ENCODE results near the gene CCDC106.
A peak's percentile ranks its signal among the peaks of the same experiment; 100 is the strongest.

Gene CCDC106

DNA sequence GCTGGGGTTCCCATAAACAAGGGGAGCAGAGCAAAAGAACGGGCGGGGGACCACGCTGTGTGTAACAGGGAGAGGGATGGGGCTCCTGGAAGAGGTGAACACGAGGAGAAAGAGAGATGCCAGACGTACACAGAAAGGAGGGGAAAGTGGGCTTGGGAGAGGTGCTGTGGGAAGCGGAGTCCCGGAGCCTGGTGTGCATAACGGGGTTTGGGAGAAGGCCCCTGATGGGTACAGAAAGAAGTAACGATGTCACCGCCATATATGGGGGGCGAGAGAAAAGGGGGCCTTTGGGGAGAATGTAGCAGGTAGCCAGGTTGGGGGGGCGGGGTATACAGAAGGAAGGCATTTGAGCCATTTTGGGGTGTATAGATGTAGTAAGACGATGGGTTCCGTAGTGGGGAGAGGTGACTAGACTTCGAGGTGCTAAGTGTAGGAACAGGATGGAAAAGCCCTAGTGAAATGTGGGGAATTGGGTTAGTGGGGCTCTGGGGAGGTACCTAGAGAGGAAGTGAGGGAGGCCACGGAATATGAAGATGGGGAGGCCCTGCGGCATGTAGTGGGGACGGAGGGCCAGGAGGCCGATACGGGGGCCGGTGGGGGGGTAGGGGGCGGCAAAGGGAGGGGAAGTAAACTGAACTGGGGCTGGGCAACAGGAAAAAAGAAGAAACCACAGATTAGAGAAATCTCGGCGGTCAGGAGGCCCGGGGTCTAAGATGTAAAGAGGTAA is 6.4 kb upstream of the CCDC106 start (continued):
- TF ChIP-seq, protein P1, sequence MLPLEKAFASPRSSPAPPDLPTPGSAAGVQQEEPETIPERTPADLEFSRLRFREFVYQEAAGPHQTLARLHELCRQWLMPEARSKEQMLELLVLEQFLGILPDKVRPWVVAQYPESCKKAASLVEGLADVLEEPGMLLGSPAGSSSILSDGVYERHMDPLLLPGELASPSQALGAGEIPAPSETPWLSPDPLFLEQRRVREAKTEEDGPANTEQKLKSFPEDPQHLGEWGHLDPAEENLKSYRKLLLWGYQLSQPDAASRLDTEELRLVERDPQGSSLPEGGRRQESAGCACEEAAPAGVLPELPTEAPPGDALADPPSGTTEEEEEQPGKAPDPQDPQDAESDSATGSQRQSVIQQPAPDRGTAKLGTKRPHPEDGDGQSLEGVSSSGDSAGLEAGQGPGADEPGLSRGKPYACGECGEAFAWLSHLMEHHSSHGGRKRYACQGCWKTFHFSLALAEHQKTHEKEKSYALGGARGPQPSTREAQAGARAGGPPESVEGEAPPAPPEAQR (tag by site-specific recombination; IDR thresholded peaks at IDR 0.05), result no peak
- TF ChIP-seq ZNF610 (tag by site-specific recombination; IDR thresholded peaks at IDR 0.05; ENCODE audit: borderline replicate concordance) (no peak), SP3 (tag by site-specific recombination; IDR thresholded peaks at IDR 0.05) (no peak; the same call in 1 of the 2 replicates), MYNN (tag by site-specific recombination; IDR thresholded peaks at IDR 0.05; ENCODE audit: borderline replicate concordance) (no peak), ZNF747 (tag by site-specific recombination; IDR thresholded peaks at IDR 0.05) (no peak), ZNF248 (tag by site-specific recombination; IDR thresholded peaks at IDR 0.05) (no peak), GLIS2 (tag by site-specific recombination; IDR thresholded peaks at IDR 0.05) (peak; percentile 1; the same call in 1 of the 2 replicates), ZSCAN30 (tag by site-specific recombination; IDR thresholded peaks at IDR 0.05) (no peak), ZBTB48 (tag by site-specific recombination; IDR thresholded peaks at IDR 0.05) (no peak; the same call in 1 of the 2 replicates), SP2 (tag by site-specific recombination; IDR thresholded peaks at IDR 0.05) (peak; percentile 19; the same call in 1 of the 2 replicates), ZNF223 (tag by site-specific recombination; IDR thresholded peaks at IDR 0.05) (no peak), ZNF571 (tag by site-specific recombination; IDR thresholded peaks at IDR 0.05) (no peak), ZNF830 (tag by site-specific recombination; IDR thresholded peaks at IDR 0.05; ENCODE audit: low read depth) (no peak), SCRT1 (tag by site-specific recombination; IDR thresholded peaks at IDR 0.05; ENCODE audit: borderline replicate concordance) (no peak), GLI4 (tag by site-specific recombination; IDR thresholded peaks at IDR 0.05) (no peak), ZNF2 (tag by site-specific recombination; IDR thresholded peaks at IDR 0.05) (no peak), KLF16 (tag by site-specific recombination; IDR thresholded peaks at IDR 0.05) (no peak)
- TF ChIP-seq, protein P2, sequence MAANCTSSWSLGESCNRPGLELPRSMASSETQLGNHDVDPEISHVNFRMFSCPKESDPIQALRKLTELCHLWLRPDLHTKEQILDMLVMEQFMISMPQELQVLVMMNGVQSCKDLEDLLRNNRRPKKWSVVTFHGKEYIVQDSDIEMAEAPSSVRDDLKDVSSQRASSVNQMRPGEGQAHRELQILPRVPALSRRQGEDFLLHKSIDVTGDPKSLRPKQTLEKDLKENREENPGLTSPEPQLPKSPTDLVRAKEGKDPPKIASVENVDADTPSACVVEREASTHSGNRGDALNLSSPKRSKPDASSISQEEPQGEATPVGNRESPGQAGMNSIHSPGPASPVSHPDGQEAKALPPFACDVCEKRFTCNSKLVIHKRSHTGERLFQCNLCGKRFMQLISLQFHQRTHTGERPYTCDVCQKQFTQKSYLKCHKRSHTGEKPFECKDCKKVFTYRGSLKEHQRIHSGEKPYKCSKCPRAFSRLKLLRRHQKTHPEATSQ (tag by site-specific recombination; IDR thresholded peaks at IDR 0.05), result no peak
- TF ChIP-seq, protein P3, sequence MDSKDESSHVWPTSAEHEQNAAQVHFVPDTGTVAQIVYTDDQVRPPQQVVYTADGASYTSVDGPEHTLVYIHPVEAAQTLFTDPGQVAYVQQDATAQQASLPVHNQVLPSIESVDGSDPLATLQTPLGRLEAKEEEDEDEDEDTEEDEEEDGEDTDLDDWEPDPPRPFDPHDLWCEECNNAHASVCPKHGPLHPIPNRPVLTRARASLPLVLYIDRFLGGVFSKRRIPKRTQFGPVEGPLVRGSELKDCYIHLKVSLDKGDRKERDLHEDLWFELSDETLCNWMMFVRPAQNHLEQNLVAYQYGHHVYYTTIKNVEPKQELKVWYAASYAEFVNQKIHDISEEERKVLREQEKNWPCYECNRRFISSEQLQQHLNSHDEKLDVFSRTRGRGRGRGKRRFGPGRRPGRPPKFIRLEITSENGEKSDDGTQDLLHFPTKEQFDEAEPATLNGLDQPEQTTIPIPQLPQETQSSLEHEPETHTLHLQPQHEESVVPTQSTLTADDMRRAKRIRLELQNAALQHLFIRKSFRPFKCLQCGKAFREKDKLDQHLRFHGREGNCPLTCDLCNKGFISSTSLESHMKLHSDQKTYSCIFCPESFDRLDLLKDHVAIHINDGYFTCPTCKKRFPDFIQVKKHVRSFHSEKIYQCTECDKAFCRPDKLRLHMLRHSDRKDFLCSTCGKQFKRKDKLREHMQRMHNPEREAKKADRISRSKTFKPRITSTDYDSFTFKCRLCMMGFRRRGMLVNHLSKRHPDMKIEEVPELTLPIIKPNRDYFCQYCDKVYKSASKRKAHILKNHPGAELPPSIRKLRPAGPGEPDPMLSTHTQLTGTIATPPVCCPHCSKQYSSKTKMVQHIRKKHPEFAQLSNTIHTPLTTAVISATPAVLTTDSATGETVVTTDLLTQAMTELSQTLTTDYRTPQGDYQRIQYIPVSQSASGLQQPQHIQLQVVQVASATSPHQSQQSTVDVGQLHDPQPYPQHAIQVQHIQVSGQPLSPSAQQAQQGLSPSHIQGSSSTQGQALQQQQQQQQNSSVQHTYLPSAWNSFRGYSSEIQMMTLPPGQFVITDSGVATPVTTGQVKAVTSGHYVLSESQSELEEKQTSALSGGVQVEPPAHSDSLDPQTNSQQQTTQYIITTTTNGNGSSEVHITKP (tag by site-specific recombination; IDR thresholded peaks at IDR 0.05), result peak; percentile 52; the same call in 1 of the 2 replicates
- TF ChIP-seq, protein P4, sequence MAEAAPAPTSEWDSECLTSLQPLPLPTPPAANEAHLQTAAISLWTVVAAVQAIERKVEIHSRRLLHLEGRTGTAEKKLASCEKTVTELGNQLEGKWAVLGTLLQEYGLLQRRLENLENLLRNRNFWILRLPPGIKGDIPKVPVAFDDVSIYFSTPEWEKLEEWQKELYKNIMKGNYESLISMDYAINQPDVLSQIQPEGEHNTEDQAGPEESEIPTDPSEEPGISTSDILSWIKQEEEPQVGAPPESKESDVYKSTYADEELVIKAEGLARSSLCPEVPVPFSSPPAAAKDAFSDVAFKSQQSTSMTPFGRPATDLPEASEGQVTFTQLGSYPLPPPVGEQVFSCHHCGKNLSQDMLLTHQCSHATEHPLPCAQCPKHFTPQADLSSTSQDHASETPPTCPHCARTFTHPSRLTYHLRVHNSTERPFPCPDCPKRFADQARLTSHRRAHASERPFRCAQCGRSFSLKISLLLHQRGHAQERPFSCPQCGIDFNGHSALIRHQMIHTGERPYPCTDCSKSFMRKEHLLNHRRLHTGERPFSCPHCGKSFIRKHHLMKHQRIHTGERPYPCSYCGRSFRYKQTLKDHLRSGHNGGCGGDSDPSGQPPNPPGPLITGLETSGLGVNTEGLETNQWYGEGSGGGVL (tag by site-specific recombination; IDR thresholded peaks at IDR 0.05), result peak; percentile 77
- TF ChIP-seq, protein P5, sequence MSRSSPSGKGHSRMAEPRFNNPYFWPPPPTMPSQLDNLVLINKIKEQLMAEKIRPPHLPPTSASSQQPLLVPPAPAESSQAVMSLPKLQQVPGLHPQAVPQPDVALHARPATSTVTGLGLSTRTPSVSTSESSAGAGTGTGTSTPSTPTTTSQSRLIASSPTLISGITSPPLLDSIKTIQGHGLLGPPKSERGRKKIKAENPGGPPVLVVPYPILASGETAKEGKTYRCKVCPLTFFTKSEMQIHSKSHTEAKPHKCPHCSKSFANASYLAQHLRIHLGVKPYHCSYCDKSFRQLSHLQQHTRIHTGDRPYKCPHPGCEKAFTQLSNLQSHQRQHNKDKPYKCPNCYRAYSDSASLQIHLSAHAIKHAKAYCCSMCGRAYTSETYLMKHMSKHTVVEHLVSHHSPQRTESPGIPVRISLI (tag by site-specific recombination; IDR thresholded peaks at IDR 0.05), result no peak
- TF ChIP-seq, protein P6, sequence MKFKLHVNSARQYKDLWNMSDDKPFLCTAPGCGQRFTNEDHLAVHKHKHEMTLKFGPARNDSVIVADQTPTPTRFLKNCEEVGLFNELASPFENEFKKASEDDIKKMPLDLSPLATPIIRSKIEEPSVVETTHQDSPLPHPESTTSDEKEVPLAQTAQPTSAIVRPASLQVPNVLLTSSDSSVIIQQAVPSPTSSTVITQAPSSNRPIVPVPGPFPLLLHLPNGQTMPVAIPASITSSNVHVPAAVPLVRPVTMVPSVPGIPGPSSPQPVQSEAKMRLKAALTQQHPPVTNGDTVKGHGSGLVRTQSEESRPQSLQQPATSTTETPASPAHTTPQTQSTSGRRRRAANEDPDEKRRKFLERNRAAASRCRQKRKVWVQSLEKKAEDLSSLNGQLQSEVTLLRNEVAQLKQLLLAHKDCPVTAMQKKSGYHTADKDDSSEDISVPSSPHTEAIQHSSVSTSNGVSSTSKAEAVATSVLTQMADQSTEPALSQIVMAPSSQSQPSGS (tag by site-specific recombination; IDR thresholded peaks at IDR 0.05; ENCODE audit: low read depth), result no peak
- TF ChIP-seq, protein P7, sequence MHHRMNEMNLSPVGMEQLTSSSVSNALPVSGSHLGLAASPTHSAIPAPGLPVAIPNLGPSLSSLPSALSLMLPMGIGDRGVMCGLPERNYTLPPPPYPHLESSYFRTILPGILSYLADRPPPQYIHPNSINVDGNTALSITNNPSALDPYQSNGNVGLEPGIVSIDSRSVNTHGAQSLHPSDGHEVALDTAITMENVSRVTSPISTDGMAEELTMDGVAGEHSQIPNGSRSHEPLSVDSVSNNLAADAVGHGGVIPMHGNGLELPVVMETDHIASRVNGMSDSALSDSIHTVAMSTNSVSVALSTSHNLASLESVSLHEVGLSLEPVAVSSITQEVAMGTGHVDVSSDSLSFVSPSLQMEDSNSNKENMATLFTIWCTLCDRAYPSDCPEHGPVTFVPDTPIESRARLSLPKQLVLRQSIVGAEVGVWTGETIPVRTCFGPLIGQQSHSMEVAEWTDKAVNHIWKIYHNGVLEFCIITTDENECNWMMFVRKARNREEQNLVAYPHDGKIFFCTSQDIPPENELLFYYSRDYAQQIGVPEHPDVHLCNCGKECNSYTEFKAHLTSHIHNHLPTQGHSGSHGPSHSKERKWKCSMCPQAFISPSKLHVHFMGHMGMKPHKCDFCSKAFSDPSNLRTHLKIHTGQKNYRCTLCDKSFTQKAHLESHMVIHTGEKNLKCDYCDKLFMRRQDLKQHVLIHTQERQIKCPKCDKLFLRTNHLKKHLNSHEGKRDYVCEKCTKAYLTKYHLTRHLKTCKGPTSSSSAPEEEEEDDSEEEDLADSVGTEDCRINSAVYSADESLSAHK (tag by site-specific recombination; IDR thresholded peaks at IDR 0.05), result no peak
- TF ChIP-seq, protein P8, sequence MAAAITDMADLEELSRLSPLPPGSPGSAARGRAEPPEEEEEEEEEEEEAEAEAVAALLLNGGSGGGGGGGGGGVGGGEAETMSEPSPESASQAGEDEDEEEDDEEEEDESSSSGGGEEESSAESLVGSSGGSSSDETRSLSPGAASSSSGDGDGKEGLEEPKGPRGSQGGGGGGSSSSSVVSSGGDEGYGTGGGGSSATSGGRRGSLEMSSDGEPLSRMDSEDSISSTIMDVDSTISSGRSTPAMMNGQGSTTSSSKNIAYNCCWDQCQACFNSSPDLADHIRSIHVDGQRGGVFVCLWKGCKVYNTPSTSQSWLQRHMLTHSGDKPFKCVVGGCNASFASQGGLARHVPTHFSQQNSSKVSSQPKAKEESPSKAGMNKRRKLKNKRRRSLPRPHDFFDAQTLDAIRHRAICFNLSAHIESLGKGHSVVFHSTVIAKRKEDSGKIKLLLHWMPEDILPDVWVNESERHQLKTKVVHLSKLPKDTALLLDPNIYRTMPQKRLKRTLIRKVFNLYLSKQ (tag by site-specific recombination; IDR thresholded peaks at IDR 0.05; ENCODE audit: borderline replicate concordance), result no peak
